Keratinocyte (primary cell): Measurements from ENCODE around the gene NCAM2. TPM values are rescaled to one million over a fixed set of nuclear protein-coding genes. Genes with fewer than 3 reads are reported as not detected.

Source experiments
- DNase-seq: peaks from one replicate; pipeline ENCODE4 v3.0.0-alpha.2; 2011; ENCODE audit warnings: low read depth, missing footprints, low spot score
- FAIRE-seq: peaks from 2 replicates; lab custom pipeline; 2011; peaks lifted over from hg19 to GRCh38; lab: Jason Lieb, UNC
- H2AFZ ChIP-seq: 2 replicates; pipeline ENCODE4 v1.6.0; 2012; ENCODE audit warnings: low read length, control low read depth, inconsistent platforms; ENCODE audit not compliant: control insufficient read depth
- H3K27ac ChIP-seq: 2 replicates; pipeline ENCODE4 v1.5.1; 2011; ENCODE audit warnings: low read length; ENCODE audit not compliant: control insufficient read depth, insufficient read depth
- H3K27me3 ChIP-seq: 3 replicates; pipeline ENCODE4 v1.6.0; 2011; ENCODE audit warnings: low read length; ENCODE audit not compliant: control insufficient read depth, insufficient read depth; ENCODE audit errors: extremely low read depth
- H3K36me3 ChIP-seq, 2 experiments: 2 replicates in 1 of 2; 3 replicates in 1 of 2; pipeline ENCODE4 v1.5.1; 2011; ENCODE audit warnings: low read length in 2 of 2, mild to moderate bottlenecking in 1 of 2; ENCODE audit not compliant: control insufficient read depth in 2 of 2, insufficient read depth in 2 of 2; ENCODE audit errors: extremely low read depth in 1 of 2
- H3K4me1 ChIP-seq: 3 replicates; pipeline ENCODE4 v1.5.1; 2011; ENCODE audit warnings: low read length; ENCODE audit not compliant: control insufficient read depth, insufficient read depth; ENCODE audit errors: extremely low read depth
- H3K4me2 ChIP-seq: 3 replicates; pipeline ENCODE4 v1.6.0; 2011; ENCODE audit warnings: low read depth, low read length; ENCODE audit not compliant: control insufficient read depth, insufficient read depth; ENCODE audit errors: extremely low read depth
- H3K4me3 ChIP-seq, 3 experiments: fragments of 200-600 bp in 1 of 3; sonication (generic) in 1 of 3; 2 replicates in 2 of 3; 3 replicates in 1 of 3; pipeline ENCODE4 v1.5.1; 2011 to 2016; ENCODE audit warnings: low read length in 3 of 3, mild to moderate bottlenecking in 3 of 3, control low read depth in 2 of 3, inconsistent platforms in 1 of 3, low read depth in 1 of 3, mixed read lengths in 1 of 3, mixed run types in 1 of 3, moderate library complexity in 1 of 3; ENCODE audit not compliant: control insufficient read depth in 2 of 3, insufficient read depth in 2 of 3; ENCODE audit errors: extremely low read depth in 1 of 3
- H3K79me2 ChIP-seq: 2 replicates; pipeline ENCODE4 v1.6.0; 2012; ENCODE audit warnings: low read length; ENCODE audit not compliant: control insufficient read depth, insufficient read depth
- H3K9ac ChIP-seq: 3 replicates; pipeline ENCODE4 v1.6.0; 2011; ENCODE audit warnings: low read length; ENCODE audit not compliant: control insufficient read depth, insufficient read depth; ENCODE audit errors: extremely low read depth
- H3K9me1 ChIP-seq: 3 replicates; pipeline ENCODE4 v1.6.0; 2011; ENCODE audit warnings: low read length; ENCODE audit not compliant: control insufficient read depth, insufficient read depth; ENCODE audit errors: extremely low read depth
- H3K9me3 ChIP-seq: 2 replicates; pipeline ENCODE4 v1.5.1; 2012; ENCODE audit warnings: low read depth, low read length; ENCODE audit not compliant: control insufficient read depth
- H4K20me1 ChIP-seq: 3 replicates; pipeline ENCODE4 v1.6.0; 2011; ENCODE audit warnings: low read length; ENCODE audit not compliant: control insufficient read depth, insufficient read depth; ENCODE audit errors: extremely low read depth
- EZH2 ChIP-seq: IDR thresholded peaks from one replicate; pipeline ENCODE4 v1.6.1; 2012; ENCODE audit warnings: inconsistent platforms, mild to moderate bottlenecking, low read length, moderate library complexity
- dilution Hi-C: fragments of 300-500 bp; cut with MboI; formaldehyde crosslinking; loops from one replicate; pipeline ENCODE4 v1.7.0; 2020; ENCODE audit warnings: low sequenced_read_pairs; ENCODE audit not compliant: extremely low pct_ligation_motif_present
- polyA plus RNA-seq, 5 experiments: library from polyadenylated mRNA; depleted of rRNA in 3 of 5; stranded (reverse) in 3 of 5; stranded (forward) in 1 of 5; unstranded in 1 of 5; fragments of >200 nt; gene quantifications; 1 replicate in 1 of 5; 2 replicates in 3 of 5; 3 replicates in 1 of 5; pipeline versions ENCODE4 v1.2.1 to v1.2.3, GENCODE V29; 2011 to 2012; ENCODE audit warnings: missing spikeins in 2 of 5, low read depth in 1 of 5, low replicate concordance in 1 of 5
- TF ChIP-seq, protein P1 (sequence below), 3 experiments: IDR thresholded peaks in 1 of 3; conservative IDR thresholded peaks in 1 of 3; optimal IDR thresholded peaks in 1 of 3; 2 replicates in 2 of 3; 3 replicates in 1 of 3; pipeline versions ENCODE3 to v1.5.1; 2011; ENCODE audit warnings: low read length in 3 of 3, mild to moderate bottlenecking in 3 of 3, moderate library complexity in 2 of 3, control low read depth in 1 of 3, inconsistent platforms in 1 of 3; ENCODE audit not compliant: insufficient read depth in 2 of 3; ENCODE audit errors: extremely low read depth in 1 of 3

NCAM2 gene
- polyA plus RNA-seq, 1 donor (not counting 4 experiments of a cell fraction or from before 2014, with no cell fraction given): 0.16 TPM

DNA sequence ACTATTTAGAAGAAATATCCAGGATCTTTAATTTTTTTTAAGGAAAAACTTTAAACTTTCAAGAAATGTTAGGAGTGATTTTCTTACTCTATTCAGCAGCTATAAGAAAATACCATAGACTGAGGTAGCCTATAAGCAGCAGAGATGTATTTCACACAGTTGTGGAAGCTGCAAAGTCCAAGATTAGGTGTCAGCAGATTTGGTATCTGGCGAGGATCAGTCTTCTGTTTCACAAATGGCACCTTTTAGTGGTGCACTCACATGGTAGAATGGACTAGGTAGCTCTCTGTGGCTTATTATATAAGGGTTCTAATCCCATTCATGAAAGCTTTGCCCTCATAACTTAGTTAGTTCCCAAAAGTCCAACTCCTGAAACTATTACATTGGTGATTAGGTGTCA is 207.4 kb downstream of the NCAM2 start:
- H3K9me1 ChIP-seq: no peaks in the 10 kb centered on the region
- dilution Hi-C loops: loop anchor here (25.0 kb wide), 1 partner anchor 107 kb away; no protein-coding TSS in a partner anchor
- H3K4me3 ChIP-seq: no peak overlapping the region
- H3K27ac ChIP-seq: no peak overlapping the region
- no peaks in the 10 kb centered on the region for H3K9me3 ChIP-seq
- no peaks in the 10 kb centered on the region for H3K79me2 ChIP-seq
- H2AFZ ChIP-seq: no peak overlapping the region
- H3K4me2 ChIP-seq: no peak overlapping the region
- H3K4me1 ChIP-seq: no peaks in the 10 kb centered on the region
- no peak for TF ChIP-seq EZH2
- TF ChIP-seq, protein P1, sequence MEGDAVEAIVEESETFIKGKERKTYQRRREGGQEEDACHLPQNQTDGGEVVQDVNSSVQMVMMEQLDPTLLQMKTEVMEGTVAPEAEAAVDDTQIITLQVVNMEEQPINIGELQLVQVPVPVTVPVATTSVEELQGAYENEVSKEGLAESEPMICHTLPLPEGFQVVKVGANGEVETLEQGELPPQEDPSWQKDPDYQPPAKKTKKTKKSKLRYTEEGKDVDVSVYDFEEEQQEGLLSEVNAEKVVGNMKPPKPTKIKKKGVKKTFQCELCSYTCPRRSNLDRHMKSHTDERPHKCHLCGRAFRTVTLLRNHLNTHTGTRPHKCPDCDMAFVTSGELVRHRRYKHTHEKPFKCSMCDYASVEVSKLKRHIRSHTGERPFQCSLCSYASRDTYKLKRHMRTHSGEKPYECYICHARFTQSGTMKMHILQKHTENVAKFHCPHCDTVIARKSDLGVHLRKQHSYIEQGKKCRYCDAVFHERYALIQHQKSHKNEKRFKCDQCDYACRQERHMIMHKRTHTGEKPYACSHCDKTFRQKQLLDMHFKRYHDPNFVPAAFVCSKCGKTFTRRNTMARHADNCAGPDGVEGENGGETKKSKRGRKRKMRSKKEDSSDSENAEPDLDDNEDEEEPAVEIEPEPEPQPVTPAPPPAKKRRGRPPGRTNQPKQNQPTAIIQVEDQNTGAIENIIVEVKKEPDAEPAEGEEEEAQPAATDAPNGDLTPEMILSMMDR (optimal IDR thresholded peaks at IDR 0.05 in 1 of 3, IDR thresholded peaks at IDR 0.05 in 1 of 3, conservative IDR thresholded peaks at IDR 0.05 in 1 of 3; ENCODE audit: extremely low read depth in 1 of 3, insufficient read depth in 2 of 3, low read length in 3 of 3): no peak
- no peaks in the 10 kb centered on the region for H3K36me3 ChIP-seq
- no peak overlapping the region for H3K9ac ChIP-seq
- DNase-seq: no peak
- no peaks in the 10 kb centered on the region for H4K20me1 ChIP-seq
- no peaks in the 10 kb centered on the region for H3K27me3 ChIP-seq
- FAIRE-seq: no peak

DNA sequence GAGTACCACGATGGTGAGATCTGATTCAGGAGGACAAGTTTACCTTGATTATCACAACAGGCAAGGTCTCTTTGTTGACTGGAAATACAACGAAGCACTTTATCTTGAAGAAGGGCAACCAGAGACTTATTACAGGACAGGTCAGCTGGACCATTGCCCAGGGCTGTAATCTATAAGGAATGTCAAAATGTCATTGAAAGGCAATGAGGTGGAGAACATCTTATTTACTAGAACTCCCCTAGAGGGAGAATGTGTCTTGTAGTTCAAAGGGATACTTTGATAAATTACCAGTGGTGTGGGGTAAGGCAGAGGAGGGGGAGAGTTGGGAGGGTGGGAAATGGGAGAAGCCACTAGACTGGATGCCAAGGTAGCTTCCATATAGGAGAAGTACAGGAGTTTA is 212.3 kb downstream of the NCAM2 start:
- H3K79me2 ChIP-seq: no peaks in the 10 kb centered on the region
- no peak overlapping the region for H3K4me3 ChIP-seq
- H4K20me1 ChIP-seq: no peaks in the 10 kb centered on the region
- no peaks in the 10 kb centered on the region for H3K9me3 ChIP-seq
- DNase-seq (no peak), FAIRE-seq (no peak)
- no peak overlapping the region for H3K9ac ChIP-seq
- TF ChIP-seq, protein P1 (optimal IDR thresholded peaks at IDR 0.05 in 1 of 3, IDR thresholded peaks at IDR 0.05 in 1 of 3, conservative IDR thresholded peaks at IDR 0.05 in 1 of 3; ENCODE audit: extremely low read depth in 1 of 3, insufficient read depth in 2 of 3, low read length in 3 of 3): no peak
- no peak for TF ChIP-seq EZH2
- no peak overlapping the region for H3K27ac ChIP-seq
- no peaks in the 10 kb centered on the region for H3K27me3 ChIP-seq
- H3K4me1 ChIP-seq: no peaks in the 10 kb centered on the region
- no peak overlapping the region for H3K4me2 ChIP-seq
- dilution Hi-C loops: loop anchor here (25.0 kb wide), 1 partner anchor 102 kb away; no protein-coding TSS in a partner anchor
- H3K9me1 ChIP-seq: no peaks in the 10 kb centered on the region
- no peaks in the 10 kb centered on the region for H3K36me3 ChIP-seq
- no peak overlapping the region for H2AFZ ChIP-seq
